Measurements from ENCODE around the gene MCF2L2.

- no peak for TF ChIP-seq POLR2A (IDR thresholded peaks at IDR 0.05; ENCODE audit: low read depth, low read length)
- TF ChIP-seq POLR2AphosphoS5 (IDR thresholded peaks at IDR 0.05; ENCODE audit: low read depth, low read length) = no peak
- TF ChIP-seq SPI1 (IDR thresholded peaks at IDR 0.05; ENCODE audit: low read depth, low read length) = no peak
These were observed 16.3 kb upstream of the MCF2L2 start for GRCh38 chr3:183444748-183445147.

All from GM12891 (cell line).